Activated CD4-positive, alpha-beta T cell treated with anti-CD3 and anti-CD28 coated beads, Interleukin-2, amount 10 ng/mL, durations not matched to agents 24 days and 14 days (primary cell): Measurements from ENCODE around the gene UGT3A1. TPM values are rescaled to one million over a fixed set of nuclear protein-coding genes. Genes with fewer than 3 reads are reported as not detected.

ENCODE experiments used
- DNase-seq: peaks from one replicate; pipeline ENCODE4 v3.0.0; 2022
- H3K27ac Mint-ChIP-seq: one replicate; pipeline ENCODE4 v1.8.0; 2022; ENCODE audit warnings: mild to moderate bottlenecking, mixed read lengths
- H3K27me3 Mint-ChIP-seq: one replicate; pipeline ENCODE4 v1.8.0; 2022; ENCODE audit warnings: mixed read lengths
- H3K36me3 Mint-ChIP-seq: one replicate; pipeline ENCODE4 v1.8.0; 2022; ENCODE audit warnings: low read depth, mild to moderate bottlenecking, mixed read lengths
- H3K4me1 Mint-ChIP-seq: one replicate; pipeline ENCODE4 v1.8.0; 2021; ENCODE audit warnings: mixed read lengths
- H3K4me3 Mint-ChIP-seq: one replicate; pipeline ENCODE4 v1.8.0; 2022; ENCODE audit warnings: mild to moderate bottlenecking, moderate library complexity, mixed read lengths
- H3K9me3 Mint-ChIP-seq: one replicate; pipeline ENCODE4 v1.8.0; 2021; ENCODE audit warnings: mixed read lengths
- intact Hi-C: fragments of 100-400 bp; cut with micrococcal nuclease; formaldehyde crosslinking; loops from one replicate; pipeline ENCODE4 v1.15.1; 2023
- total RNA-seq: library from RNA; stranded (reverse); gene quantifications from 2 replicates; pipeline ENCODE4 v1.2.3, GENCODE V29; 2022

The UGT3A1 gene
- total RNA-seq, 1 donor from 2014 or later: not detected

DNA sequence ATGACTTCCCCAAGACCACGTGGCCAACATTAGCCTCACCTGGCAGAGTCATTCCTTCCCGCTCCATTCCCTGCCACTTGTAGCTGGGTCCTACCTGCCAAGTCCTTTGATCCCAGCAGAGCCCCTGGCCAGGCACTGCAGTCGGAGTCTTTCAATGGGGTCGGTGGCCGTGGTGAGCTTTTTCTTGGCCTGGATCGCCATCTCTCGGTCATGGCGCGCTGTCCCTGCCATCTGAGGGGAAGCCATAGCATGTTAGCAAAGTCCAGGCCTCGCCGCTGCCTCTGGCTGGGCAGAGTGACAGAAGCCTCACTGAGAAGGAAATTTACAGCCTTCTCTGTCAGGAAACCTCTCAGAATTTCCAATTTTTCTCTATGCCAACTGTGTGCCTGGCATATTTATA lies 70.3 kb downstream of the UGT3A1 start:
- H3K9me3 Mint-ChIP-seq: peaks cover 12% of the 10 kb centered on the region
- intact Hi-C loops: no loop called here
- peaks cover 4% of the 10 kb centered on the region for H3K27me3 Mint-ChIP-seq
- no peak for DNase-seq
- H3K36me3 Mint-ChIP-seq: peaks cover 14% of the 10 kb centered on the region
- no peak overlapping the region for H3K4me3 Mint-ChIP-seq
- no peak overlapping the region for H3K27ac Mint-ChIP-seq
- H3K4me1 Mint-ChIP-seq: peaks cover 33% of the 10 kb centered on the region

DNA sequence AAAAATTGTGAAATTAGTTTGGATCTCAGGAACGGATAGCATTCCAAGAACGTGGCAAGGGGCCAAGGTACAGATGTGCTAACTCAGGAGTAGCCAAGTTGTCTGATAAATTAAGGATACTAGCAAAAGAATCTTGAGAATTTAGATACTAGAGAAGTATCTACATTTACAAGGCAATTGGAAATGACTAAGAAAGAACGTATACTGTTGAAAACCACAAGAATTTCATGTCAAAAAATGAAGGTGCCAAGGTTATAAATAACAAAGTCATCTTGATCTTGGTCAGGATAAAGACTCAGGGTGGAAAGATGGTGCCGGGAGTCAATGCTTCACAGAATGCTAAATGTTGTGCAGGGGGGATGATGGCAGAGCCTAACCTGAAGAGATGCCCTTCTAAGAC lies 72.0 kb downstream of the UGT3A1 start:
- DNase-seq: no peak
- intact Hi-C loops: loop anchor here (1.0 kb wide), 1 partner anchor 10 kb away; no protein-coding TSS in a partner anchor
- peaks cover 20% of the 10 kb centered on the region for H3K4me1 Mint-ChIP-seq
- no peaks in the 10 kb centered on the region for H3K27me3 Mint-ChIP-seq
- H3K36me3 Mint-ChIP-seq: peaks cover 20% of the 10 kb centered on the region
- peaks cover 17% of the 10 kb centered on the region for H3K9me3 Mint-ChIP-seq
- peak overlapping the region; percentile 69 for H3K27ac Mint-ChIP-seq
- H3K4me3 Mint-ChIP-seq: peak overlapping the region; percentile 0

DNA sequence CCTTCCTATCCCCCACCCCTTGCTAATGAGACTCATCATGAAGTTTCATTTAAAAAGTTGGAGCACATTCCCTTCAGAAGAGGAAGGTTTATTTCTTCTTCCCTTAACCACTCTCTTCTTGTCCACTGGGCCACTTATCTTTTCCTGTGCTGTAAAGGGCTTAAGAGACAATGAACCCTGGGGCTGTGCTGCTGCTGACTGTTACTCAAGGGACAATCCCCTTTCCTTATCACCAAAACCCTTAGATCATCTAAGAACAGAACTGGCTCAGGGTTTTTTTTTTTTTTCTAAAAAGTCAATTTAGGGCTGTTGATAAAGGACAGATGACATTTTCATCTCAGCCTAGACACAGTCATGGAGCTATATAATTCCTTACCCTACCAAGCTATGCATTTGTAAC lies 82.4 kb downstream of the UGT3A1 start:
- Mint-ChIP-seq H3K4me1 (peaks cover 36% of the 10 kb centered on the region), H3K27ac (no peak overlapping the region), H3K27me3 (peaks cover 2% of the 10 kb centered on the region), H3K9me3 (peaks cover 26% of the 10 kb centered on the region), H3K36me3 (peaks cover 14% of the 10 kb centered on the region), H3K4me3 (no peak overlapping the region)
- intact Hi-C loops: loop anchor here (1.0 to 10.0 kb wide), 2 partner anchors 10 to 984 kb away; partner anchors contain the start of gene DNAJC21
- DNase-seq: no peak

DNA sequence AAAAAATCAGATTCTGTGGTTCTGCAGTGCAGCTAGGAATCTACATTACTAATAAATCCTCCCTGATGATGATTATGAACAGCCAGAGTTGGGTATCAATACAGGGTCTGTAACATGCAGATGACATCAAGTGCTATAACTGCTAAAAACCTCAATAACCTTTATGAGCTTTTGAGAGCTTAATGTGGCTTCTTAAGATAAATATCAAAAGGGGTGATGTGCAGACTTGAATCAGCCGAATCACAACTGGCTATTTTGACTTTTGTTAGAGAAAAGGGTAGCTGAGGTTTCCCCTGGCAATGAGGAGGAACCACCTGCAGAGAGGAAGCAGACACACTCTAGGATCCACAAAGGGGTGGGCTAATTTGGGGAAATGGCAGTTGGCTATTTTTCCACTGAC lies 83.0 kb downstream of the UGT3A1 start:
- H3K4me1 Mint-ChIP-seq: peaks cover 41% of the 10 kb centered on the region
- H3K9me3 Mint-ChIP-seq: peaks cover 24% of the 10 kb centered on the region
- no peak for DNase-seq
- H3K36me3 Mint-ChIP-seq: peaks cover 13% of the 10 kb centered on the region
- peaks cover 1% of the 10 kb centered on the region for H3K27me3 Mint-ChIP-seq
- intact Hi-C loops: loop anchor here (10.0 kb wide), 1 partner anchor 983 kb away; the partner anchor contains the start of gene DNAJC21
- H3K27ac Mint-ChIP-seq: peak overlapping the region; percentile 70
- no peak overlapping the region for H3K4me3 Mint-ChIP-seq

DNA sequence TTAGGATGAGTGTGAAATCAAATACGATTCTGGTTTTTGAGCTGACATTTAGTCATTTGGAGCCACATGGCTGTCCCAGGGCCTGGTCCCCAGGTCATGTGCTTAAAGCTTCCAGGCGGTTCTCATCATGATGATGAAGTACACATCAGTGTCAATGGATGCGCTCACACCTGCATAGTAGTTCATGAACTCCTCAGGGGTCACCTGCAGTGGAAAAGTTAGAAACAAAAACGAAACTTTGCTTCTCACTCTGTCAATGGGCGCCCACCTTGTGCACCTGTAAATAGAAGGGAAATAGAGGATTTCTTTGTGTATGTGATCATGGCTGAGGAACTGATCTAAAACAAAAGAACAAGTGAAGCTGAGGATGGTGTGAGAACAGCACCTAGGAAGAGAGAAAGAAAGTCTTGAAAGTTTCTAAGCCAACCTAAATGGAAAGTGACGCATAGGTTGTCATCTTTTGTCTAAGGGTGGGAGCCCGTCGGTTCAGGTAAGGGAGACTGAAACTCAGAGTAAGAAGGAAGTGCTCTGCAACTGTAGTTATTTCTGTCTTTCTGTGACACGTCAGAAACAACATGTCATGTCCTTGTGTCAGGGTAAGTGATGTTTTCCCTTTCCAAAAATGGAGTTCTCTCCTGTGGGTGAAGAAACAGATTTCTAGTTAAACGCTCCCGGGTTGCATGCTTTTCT lies 86.6 kb downstream of the UGT3A1 start:
- Mint-ChIP-seq H3K36me3 (peaks cover 3% of the 10 kb centered on the region), H3K4me3 (peak overlapping the region; percentile 56), H3K4me1 (peaks cover 75% of the 10 kb centered on the region), H3K27me3 (no peaks in the 10 kb centered on the region), H3K27ac (peak overlapping the region; percentile 94), H3K9me3 (peaks cover 8% of the 10 kb centered on the region)
- intact Hi-C loops: loop anchor here (1.0 to 10.0 kb wide), 10 partner anchors 20 to 980 kb away; partner anchors contain the start of gene DNAJC21
- DNase-seq: peak; percentile 78

DNA sequence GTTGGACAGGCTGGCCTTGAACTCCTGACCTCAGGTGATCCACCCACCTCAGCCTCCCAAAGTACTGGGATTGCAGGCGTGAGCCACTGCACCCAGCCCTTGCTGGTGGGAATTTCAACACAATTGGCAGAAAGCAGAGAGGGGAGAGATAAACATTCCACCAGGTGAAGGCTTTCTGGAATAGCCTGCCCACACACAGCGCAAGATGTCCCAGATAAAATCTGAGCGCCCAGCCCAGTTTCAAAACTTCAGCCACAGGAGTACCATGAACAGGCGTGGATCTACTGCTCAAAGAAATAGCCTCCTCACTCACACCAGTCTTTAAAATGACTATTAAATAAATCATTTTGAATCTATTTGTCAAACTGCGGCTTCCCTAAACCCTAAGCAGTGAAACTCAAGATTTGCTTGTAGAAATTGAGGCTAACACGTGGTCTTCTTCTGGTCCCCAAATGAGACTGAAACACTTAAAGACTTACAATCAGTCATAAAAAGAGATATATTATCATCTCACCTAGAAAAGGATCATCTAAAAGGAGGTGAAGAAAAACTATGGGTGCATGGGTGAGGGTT lies 87.5 kb downstream of the UGT3A1 start:
- peaks cover 3% of the 10 kb centered on the region for H3K36me3 Mint-ChIP-seq
- peaks cover 8% of the 10 kb centered on the region for H3K9me3 Mint-ChIP-seq
- peak overlapping the region; percentile 94 for H3K27ac Mint-ChIP-seq
- DNase-seq: no peak
- no peaks in the 10 kb centered on the region for H3K27me3 Mint-ChIP-seq
- intact Hi-C loops: loop anchor here (1.0 to 10.0 kb wide), 9 partner anchors 19 to 979 kb away; partner anchors contain the start of gene DNAJC21
- H3K4me3 Mint-ChIP-seq: no peak overlapping the region
- H3K4me1 Mint-ChIP-seq: peaks cover 79% of the 10 kb centered on the region

DNA sequence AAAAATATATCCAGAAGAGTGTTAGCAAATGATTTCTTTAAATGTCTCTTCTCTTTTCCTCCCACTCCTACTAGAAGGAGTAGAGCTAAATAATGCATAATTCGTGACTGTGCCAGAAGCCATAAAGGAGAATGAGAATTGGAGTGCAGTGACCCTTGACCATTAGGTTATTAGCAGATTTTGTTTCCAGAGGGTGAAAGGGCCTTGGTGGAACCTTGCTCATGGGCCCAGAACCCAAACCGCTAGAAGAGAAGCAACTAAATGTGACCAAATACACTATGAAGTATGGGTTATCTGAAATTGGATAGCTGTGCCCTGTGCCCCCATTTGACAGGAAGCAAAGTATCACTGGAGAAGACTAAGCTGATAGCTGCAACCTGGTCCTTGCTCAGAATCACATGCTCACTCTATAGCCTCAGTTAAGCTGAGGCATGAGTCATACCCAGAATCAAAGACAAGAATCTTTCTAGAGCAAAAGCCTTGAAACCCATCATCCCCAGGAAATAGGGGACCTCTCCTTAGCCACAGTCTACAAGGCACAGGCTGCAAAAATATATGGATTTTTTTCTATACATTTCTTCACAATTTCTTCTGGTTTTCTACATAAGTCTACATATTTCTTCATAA lies 89.0 kb downstream of the UGT3A1 start:
- Mint-ChIP-seq H3K9me3 (peaks cover 8% of the 10 kb centered on the region), H3K27me3 (no peaks in the 10 kb centered on the region), H3K27ac (peak overlapping the region; percentile 79), H3K36me3 (peaks cover 3% of the 10 kb centered on the region), H3K4me1 (peaks cover 76% of the 10 kb centered on the region), H3K4me3 (peak overlapping the region; percentile 36)
- DNase-seq: peak; percentile 87
- intact Hi-C loops: loop anchor here (1.0 to 10.0 kb wide), 2 partner anchors 66 to 977 kb away; partner anchors contain the start of gene DNAJC21

Other genes starting within 250 kb of the UGT3A1 start
- 57.7 and 64.1 TPM in 2 replicates for gene IL7R, start 134.5 kb downstream of the UGT3A1 start, total RNA-seq
- not detected in 2 replicates for gene CAPSL, start 52.8 kb downstream of the UGT3A1 start, total RNA-seq
- not detected in 2 replicates for gene UGT3A2, start 75.5 kb upstream of the UGT3A1 start, total RNA-seq
- gene LMBRD2, start 160.5 kb upstream of the UGT3A1 start, total RNA-seq: 9.8 TPM in 2 replicates
- 63.0 and 69.8 TPM in 2 replicates for gene SKP2, start 160.7 kb upstream of the UGT3A1 start, total RNA-seq